IMR-90 (cell line): ENCODE data around the gene FAF2. TPM values are rescaled to one million over a fixed set of nuclear protein-coding genes. Genes with fewer than 3 reads are reported as not detected.

Experiments
- ATAC-seq: fragments of 200-7000 bp; cut with Tn5 transposase; 2 replicates; pipeline ENCODE4 v1.9.1; 2020; ENCODE audit warnings: low read depth, mild to moderate bottlenecking, moderate library complexity
- BruUV-seq: library from RNA; stranded (reverse); fragments of 400-500 nt; replicated peaks from 2 replicates; lab custom pipeline; 2021; lab: Mats Ljungman, UMichigan
- CTCF ChIA-PET: fragments of 300-600 bp; formaldehyde crosslinking; extraction: SDS; loops from one replicate; lab custom pipeline; 2021; ENCODE audit warnings: antibody characterized with exemption; lab: Yijun Ruan, JAX
- POLR2A ChIA-PET: fragments of 300-600 bp; sonication (Branson Sonifier 250); formaldehyde crosslinking; loops from one replicate; lab custom pipeline; 2022; ENCODE audit warnings: antibody characterized with exemption; ENCODE audit not compliant: unreplicated experiment; lab: Charles Lee
- DNase-seq: peaks from one replicate; pipeline ENCODE4 v3.0.0; 2013
- H2AFZ ChIP-seq: replicated peaks from 2 replicates; pipeline ENCODE3; 2013; ENCODE audit warnings: low read length, mild to moderate bottlenecking; ENCODE audit not compliant: poor library complexity
- H2AK5ac ChIP-seq: 2 replicates; pipeline ENCODE4 v1.6.1; 2013; ENCODE audit warnings: low read depth, low read length, inconsistent platforms
- H2AK9ac ChIP-seq: replicated peaks from 2 replicates; pipeline ENCODE3; 2013; ENCODE audit warnings: mild to moderate bottlenecking, low read depth, low read length, moderate library complexity; ENCODE audit not compliant: poor library complexity
- H2BK120ac ChIP-seq: 2 replicates; pipeline ENCODE4 v1.6.1; 2013; ENCODE audit warnings: low read depth, low read length, inconsistent platforms
- H2BK15ac ChIP-seq: 3 replicates; pipeline ENCODE4 v1.6.1; 2013; ENCODE audit warnings: low read depth, low read length, inconsistent platforms
- H2BK20ac ChIP-seq: 2 replicates; pipeline ENCODE4 v1.6.1; 2013; ENCODE audit warnings: low read depth, mild to moderate bottlenecking, inconsistent platforms, low read length, moderate library complexity
- H2BK5ac ChIP-seq: 2 replicates; pipeline ENCODE4 v1.6.1; 2013; ENCODE audit warnings: mild to moderate bottlenecking, low read depth, low read length, inconsistent platforms; ENCODE audit not compliant: poor library complexity, severe bottlenecking
- H3K14ac ChIP-seq: replicated peaks from 2 replicates; pipeline ENCODE4 v1.6.1; 2013; ENCODE audit warnings: low read depth, low read length, inconsistent platforms
- H3K18ac ChIP-seq: 2 replicates; pipeline ENCODE4 v1.6.1; 2013; ENCODE audit warnings: low read depth, low read length, control low read depth
- H3K23ac ChIP-seq: 2 replicates; pipeline ENCODE4 v1.6.1; 2013; ENCODE audit warnings: low read depth, low read length, inconsistent platforms
- H3K27ac ChIP-seq: 2 replicates; pipeline ENCODE4 v1.5.1; 2013; ENCODE audit warnings: mild to moderate bottlenecking, control low read depth, low read length; ENCODE audit not compliant: insufficient read depth
- H3K27me3 ChIP-seq: 2 replicates; pipeline ENCODE4 v1.6.1; 2013; ENCODE audit warnings: low read length; ENCODE audit not compliant: control insufficient read depth, insufficient read depth
- H3K36me3 ChIP-seq: 2 replicates; pipeline ENCODE4 v1.6.1; 2013; ENCODE audit warnings: low read length, mixed read lengths; ENCODE audit not compliant: control insufficient read depth, insufficient read depth
- H3K4ac ChIP-seq: 2 replicates; pipeline ENCODE4 v1.6.1; 2013; ENCODE audit warnings: low read depth, low read length, inconsistent platforms
- H3K4me1 ChIP-seq: 2 replicates; pipeline ENCODE4 v1.6.1; 2013; ENCODE audit warnings: low read length, mixed read lengths; ENCODE audit not compliant: control insufficient read depth, insufficient read depth
- H3K4me2 ChIP-seq: 2 replicates; pipeline ENCODE4 v1.6.1; 2013; ENCODE audit warnings: low read depth, mild to moderate bottlenecking, control low read depth, low read length, moderate library complexity
- H3K4me3 ChIP-seq: 2 replicates; pipeline ENCODE4 v1.5.1; 2013; ENCODE audit warnings: low read depth, mild to moderate bottlenecking, control low read depth, low read length, moderate library complexity; ENCODE audit not compliant: insufficient read depth
- H3K56ac ChIP-seq: 2 replicates; pipeline ENCODE4 v1.6.1; 2013; ENCODE audit warnings: low read length, inconsistent platforms; ENCODE audit not compliant: insufficient read depth; ENCODE audit errors: extremely low read depth
- H3K79me1 ChIP-seq, 2 experiments: 2 replicates each; pipeline ENCODE4 v1.6.1; 2013; ENCODE audit warnings: low read length in 2 of 2, inconsistent platforms in 1 of 2, low read depth in 1 of 2
- H3K9ac ChIP-seq: 2 replicates; pipeline ENCODE4 v1.6.1; 2013; ENCODE audit warnings: low read depth, low read length, control low read depth
- H3K9me1 ChIP-seq: 2 replicates; pipeline ENCODE4 v1.6.1; 2013; ENCODE audit warnings: low read length, inconsistent platforms; ENCODE audit not compliant: insufficient read depth
- H3K9me3 ChIP-seq: 2 replicates; pipeline ENCODE4 v1.6.1; 2013; ENCODE audit warnings: low read length; ENCODE audit not compliant: control insufficient read depth, insufficient read depth
- H4K20me1 ChIP-seq: 2 replicates; pipeline ENCODE4 v1.6.1; 2013; ENCODE audit warnings: low read length, inconsistent platforms; ENCODE audit not compliant: insufficient read depth
- H4K5ac ChIP-seq: 2 replicates; pipeline ENCODE4 v1.6.1; 2013; ENCODE audit warnings: mild to moderate bottlenecking, low read depth, low read length, control low read depth
- H4K8ac ChIP-seq, 2 experiments: 2 replicates each; pipeline ENCODE4 v1.6.1; 2013; ENCODE audit warnings: low read depth in 2 of 2, low read length in 2 of 2, control low read depth in 1 of 2, inconsistent platforms in 1 of 2
- H4K91ac ChIP-seq: 2 replicates; pipeline ENCODE4 v1.6.1; 2013; ENCODE audit warnings: low read depth, low read length, inconsistent platforms; ENCODE audit not compliant: insufficient read depth
- CEBPB ChIP-seq: IDR thresholded peaks from 2 replicates; pipeline ENCODE4 v1.6.1; 2012; ENCODE audit warnings: low read depth, low read length, improper control_type of control experiment
- ELK1 ChIP-seq: fragments of 150-350 bp; IDR thresholded peaks from 2 replicates; pipeline ENCODE4 v1.6.1; 2016; ENCODE audit warnings: low read depth, mild to moderate bottlenecking, low read length, moderate library complexity, borderline replicate concordance
- MAZ ChIP-seq: IDR thresholded peaks from 2 replicates; pipeline ENCODE4 v1.6.1; 2012; ENCODE audit warnings: low read depth, mild to moderate bottlenecking, low read length, improper control_type of control experiment, moderate library complexity, borderline replicate concordance
- NFE2L2 ChIP-seq: fragments of 150-350 bp; IDR thresholded peaks from 2 replicates; pipeline ENCODE4 v1.6.1; 2016; ENCODE audit warnings: low read depth, mild to moderate bottlenecking, low read length
- POLR2A ChIP-seq: IDR thresholded peaks from 2 replicates; pipeline ENCODE4 v1.6.1; 2012; ENCODE audit warnings: mild to moderate bottlenecking, low read depth, low read length
- RAD21 ChIP-seq: IDR thresholded peaks from 2 replicates; pipeline ENCODE4 v1.6.1; 2012; ENCODE audit warnings: low read length, improper control_type of control experiment
- RCOR1 ChIP-seq: IDR thresholded peaks from 2 replicates; pipeline ENCODE4 v1.6.1; 2012; ENCODE audit warnings: mild to moderate bottlenecking, low read length, improper control_type of control experiment; ENCODE audit not compliant: insufficient replicate concordance
- RFX5 ChIP-seq: IDR thresholded peaks from 2 replicates; pipeline ENCODE4 v1.8.0; 2012; ENCODE audit warnings: low read depth, mild to moderate bottlenecking, low read length, moderate library complexity
- USF2 ChIP-seq: fragments of 150-350 bp; IDR thresholded peaks from 2 replicates; pipeline ENCODE4 v1.6.1; 2017; ENCODE audit warnings: mild to moderate bottlenecking, antibody characterized with exemption, low read length, low read depth
- WGBS, 2 experiments: methylation state at CpG; one replicate each; pipeline versions ENCODE4 v1.1.5 to v1.1.7; 2013; ENCODE audit warnings: missing lambda C conversion rate in 2 of 2; ENCODE audit not compliant: insufficient read length in 1 of 2; ENCODE audit errors: extremely low coverage in 2 of 2; 5-methylcytosine and 5-hydroxymethylcytosine counted together
- dilution Hi-C: fragments of 300-500 bp; cut with HindIII; formaldehyde crosslinking; loops from one replicate; pipeline ENCODE4 v1.14.3; 2018; ENCODE audit warnings: low sequenced_read_pairs; ENCODE audit not compliant: unreplicated experiment
- in situ Hi-C: fragments of 300-500 bp; cut with MboI; formaldehyde crosslinking; loops from 3 replicates; pipeline ENCODE4 v1.14.3; 2019; ENCODE audit warnings: low sequenced_read_pairs, inconsistent platforms, mixed read lengths
- intact Hi-C: fragments of 100-400 bp; cut with micrococcal nuclease; formaldehyde crosslinking; loops from 2 replicates; pipeline ENCODE4 v1.10.0; 2022
- polyA plus RNA-seq, 3 experiments: library from polyadenylated mRNA; depleted of rRNA; stranded (reverse); fragments of >200 nt; gene quantifications; 2 replicates each; pipeline ENCODE4 v1.2.3, GENCODE V29; 2012; ENCODE audit warnings: low replicate concordance in 1 of 3
- total RNA-seq: library from RNA; depleted of rRNA; stranded (reverse); fragments of >200 nt; gene quantifications from 2 replicates; pipeline ENCODE4 v1.2.3, GENCODE V29; 2012

FAF2 gene
- total and polyA plus RNA-seq, 2 of the 4 experiments (the other 2 are of a cell fraction), result 32.9 to 47.0 TPM

DNA sequence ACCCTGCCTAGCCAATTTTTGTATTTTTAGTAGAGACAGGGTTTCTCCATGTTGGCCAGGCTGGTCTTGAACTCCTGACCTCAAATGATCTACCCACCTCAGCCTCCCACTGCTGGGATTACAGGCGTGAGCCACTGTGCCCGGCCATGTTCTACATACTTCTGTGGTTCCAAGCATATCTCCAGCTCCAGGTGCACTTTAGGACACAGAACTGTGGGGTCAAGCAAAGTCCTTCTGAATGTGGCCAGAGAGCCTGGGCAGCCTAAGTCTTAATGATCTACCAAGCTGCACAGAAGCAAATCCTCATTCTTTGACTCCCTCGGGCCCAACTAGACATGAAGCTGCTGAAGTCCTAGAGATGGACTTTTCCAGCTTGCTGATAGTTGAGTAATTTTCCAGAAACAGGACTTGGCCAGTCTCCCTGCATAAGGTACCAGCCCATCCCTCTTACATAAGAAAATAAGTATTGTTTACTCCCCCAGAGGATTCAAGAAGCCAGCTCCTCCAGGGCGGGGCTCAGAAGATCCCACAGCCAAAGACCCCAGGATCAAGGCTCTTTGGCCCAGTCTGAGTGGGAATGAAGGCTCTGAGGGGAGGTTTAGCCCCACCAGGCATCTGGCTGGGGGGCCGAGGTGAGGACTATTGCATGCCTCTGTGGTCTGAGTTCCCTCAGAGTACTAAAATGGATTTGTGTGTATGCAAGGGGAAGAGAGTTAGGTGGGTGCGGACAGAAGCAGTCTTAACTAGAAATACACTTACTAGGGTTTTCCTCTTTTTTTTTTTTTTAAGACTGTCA lies 40.5 kb upstream of the FAF2 start:
- in situ Hi-C loops, result no loop called here
- Histone ChIP-seq H3K4ac (no peak overlapping the region), H3K79me1 (peaks cover 17 to 31% of the 10 kb centered on the region in 2 experiments), H2AK9ac (peak overlapping the region; percentile 42), H4K20me1 (peaks cover 19% of the 10 kb centered on the region), H3K56ac (no peak overlapping the region), H4K91ac (no peak overlapping the region), H3K27ac (no peak overlapping the region), H3K4me1 (no peaks in the 10 kb centered on the region), H2BK5ac (no peak overlapping the region), H3K14ac (no peak overlapping the region), H3K23ac (no peak overlapping the region), H4K5ac (no peak overlapping the region), H4K8ac (no peak overlapping the region), H3K27me3 (no peaks in the 10 kb centered on the region), H3K18ac (no peak overlapping the region), H3K9me1 (peaks cover 7% of the 10 kb centered on the region), H2BK120ac (no peak overlapping the region), H2BK15ac (no peak overlapping the region), H2AK5ac (no peak overlapping the region), H3K9me3 (no peaks in the 10 kb centered on the region), H3K4me3 (no peak overlapping the region), H2BK20ac (no peak overlapping the region), H3K36me3 (peaks cover 27% of the 10 kb centered on the region), H3K4me2 (no peak overlapping the region), H2AFZ (no peak overlapping the region), H3K9ac (no peak overlapping the region)
- DNase-seq (no peak), ATAC-seq (no peak; the same call in 1 of the 2 replicates)
- ChIA-PET CTCF (interaction anchor here (1.2 kb wide), 1 partner anchor 40 kb away, joined by 3 read pairs; no protein-coding TSS in a partner anchor), POLR2A (no interaction called here)
- WGBS, 2 experiments, result 100% methylated on average over 2 of the region's 6 CpGs; no CpG with 5 or more reads in 1 of the 2 experiments
- intact Hi-C loops, result no loop called here
- dilution Hi-C loops, result no loop called here
- BruUV-seq, result no TSS peak
- TF ChIP-seq POLR2A (no peak), MAZ (no peak), ELK1 (no peak), NFE2L2 (no peak), CEBPB (no peak), USF2 (no peak), RAD21 (no peak), RCOR1 (no peak), RFX5 (no peak)
